ENCODE data around the gene APBB2. TPM values are rescaled to one million over a fixed set of nuclear protein-coding genes. Genes with fewer than 3 reads are reported as not detected.

Gene APBB2
- total RNA-seq, 4 donors from 2014 or later, result 42.4 to 95.8 (median 51.3) TPM

DNA sequence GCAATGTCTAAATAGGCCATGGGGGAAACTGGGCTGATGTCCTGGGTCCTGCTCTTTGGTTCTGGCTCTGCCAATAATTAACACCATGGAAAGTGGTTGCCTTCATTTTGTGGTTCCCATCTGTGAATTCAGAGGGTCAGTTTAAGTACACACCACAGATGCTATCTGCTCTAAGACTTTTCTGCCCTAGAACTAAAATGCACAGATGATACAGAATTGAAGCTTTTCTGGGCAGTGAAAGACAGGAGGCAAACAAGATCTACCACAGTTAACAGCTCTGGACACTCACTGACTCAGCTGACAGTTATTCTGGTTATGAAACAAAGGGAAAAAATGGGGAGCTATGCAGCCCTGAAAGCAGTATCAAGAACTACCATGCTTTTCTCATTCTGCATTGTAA lies 37.3 kb downstream of the APBB2 start:
- Histone ChIP-seq H3K27ac (no peak overlapping the region), H3K27me3 (no peaks in the 10 kb centered on the region), H3K36me3 (no peaks in the 10 kb centered on the region), H3K4me3 (no peak overlapping the region), H3K9me3 (no peaks in the 10 kb centered on the region), H3K4me1 (peaks cover 40% of the 10 kb centered on the region)
- DNase-seq (ENCODE audit: low spot score in 2 of 2), result no peak
- TF ChIP-seq, protein P1, sequence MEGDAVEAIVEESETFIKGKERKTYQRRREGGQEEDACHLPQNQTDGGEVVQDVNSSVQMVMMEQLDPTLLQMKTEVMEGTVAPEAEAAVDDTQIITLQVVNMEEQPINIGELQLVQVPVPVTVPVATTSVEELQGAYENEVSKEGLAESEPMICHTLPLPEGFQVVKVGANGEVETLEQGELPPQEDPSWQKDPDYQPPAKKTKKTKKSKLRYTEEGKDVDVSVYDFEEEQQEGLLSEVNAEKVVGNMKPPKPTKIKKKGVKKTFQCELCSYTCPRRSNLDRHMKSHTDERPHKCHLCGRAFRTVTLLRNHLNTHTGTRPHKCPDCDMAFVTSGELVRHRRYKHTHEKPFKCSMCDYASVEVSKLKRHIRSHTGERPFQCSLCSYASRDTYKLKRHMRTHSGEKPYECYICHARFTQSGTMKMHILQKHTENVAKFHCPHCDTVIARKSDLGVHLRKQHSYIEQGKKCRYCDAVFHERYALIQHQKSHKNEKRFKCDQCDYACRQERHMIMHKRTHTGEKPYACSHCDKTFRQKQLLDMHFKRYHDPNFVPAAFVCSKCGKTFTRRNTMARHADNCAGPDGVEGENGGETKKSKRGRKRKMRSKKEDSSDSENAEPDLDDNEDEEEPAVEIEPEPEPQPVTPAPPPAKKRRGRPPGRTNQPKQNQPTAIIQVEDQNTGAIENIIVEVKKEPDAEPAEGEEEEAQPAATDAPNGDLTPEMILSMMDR (IDR thresholded peaks at IDR 0.05), result no peak
- TF ChIP-seq POLR2A (IDR thresholded peaks at IDR 0.05) (no peak), EP300 (IDR thresholded peaks at IDR 0.05) (no peak), POLR2AphosphoS5 (IDR thresholded peaks at IDR 0.05) (no peak)

DNA sequence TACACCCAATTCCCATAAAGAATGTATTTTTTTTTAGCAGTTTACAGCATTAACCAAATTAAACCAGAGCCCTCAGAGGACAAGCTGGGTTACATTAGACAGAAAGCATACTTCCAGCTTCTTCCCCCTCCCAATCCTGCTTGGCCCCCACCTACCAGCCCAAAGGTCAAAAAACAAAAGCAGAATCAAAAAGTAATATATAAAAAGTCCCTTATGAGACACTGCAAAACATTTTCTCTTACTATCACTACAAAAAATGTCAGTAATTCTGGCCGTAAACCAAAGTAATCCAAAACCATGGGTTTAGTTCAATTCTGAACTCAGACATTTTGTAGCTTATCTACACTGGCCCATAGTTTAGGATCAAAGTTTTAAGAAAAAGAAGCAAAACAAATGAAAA lies 38.0 kb downstream of the APBB2 start:
- no peak for DNase-seq (ENCODE audit: low spot score in 2 of 2)
- H3K36me3 ChIP-seq, result no peaks in the 10 kb centered on the region
- no peak overlapping the region for H3K4me3 ChIP-seq
- no peaks in the 10 kb centered on the region for H3K27me3 ChIP-seq
- peaks cover 40% of the 10 kb centered on the region for H3K4me1 ChIP-seq
- no peak overlapping the region for H3K27ac ChIP-seq
- WGBS, result 64% methylated on average over 1 of the region's 1 CpG
- TF ChIP-seq POLR2A (IDR thresholded peaks at IDR 0.05) (no peak), POLR2AphosphoS5 (IDR thresholded peaks at IDR 0.05) (no peak)
- H3K9me3 ChIP-seq, result no peaks in the 10 kb centered on the region

DNA sequence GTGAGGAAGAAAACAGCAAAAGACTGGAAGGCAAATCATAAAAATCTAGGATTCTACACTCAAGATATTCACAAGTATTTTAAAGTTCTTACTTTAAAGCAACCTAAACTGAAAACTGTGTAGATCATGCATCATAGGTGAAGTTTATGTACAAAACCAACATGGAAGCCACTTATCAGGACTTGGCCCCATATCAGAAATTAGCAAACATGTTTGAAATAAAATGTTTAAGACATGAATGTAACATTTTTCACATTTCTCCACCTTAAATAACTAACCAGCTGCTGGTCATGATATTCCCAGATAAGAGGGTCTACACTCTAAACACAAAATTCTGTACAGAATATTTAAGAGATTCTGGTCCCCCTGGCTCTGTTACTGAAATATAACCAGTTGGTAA lies 38.5 kb downstream of the APBB2 start:
- DNase-seq (ENCODE audit: low spot score in 2 of 2), result no peak
- no peaks in the 10 kb centered on the region for H3K36me3 ChIP-seq
- H3K9me3 ChIP-seq, result no peaks in the 10 kb centered on the region
- TF ChIP-seq EP300 (IDR thresholded peaks at IDR 0.05) (no peak), POLR2A (IDR thresholded peaks at IDR 0.05) (no peak), POLR2AphosphoS5 (IDR thresholded peaks at IDR 0.05) (no peak)
- TF ChIP-seq, protein P1 (IDR thresholded peaks at IDR 0.05), result no peak
- no peak overlapping the region for H3K4me3 ChIP-seq
- peaks cover 40% of the 10 kb centered on the region for H3K4me1 ChIP-seq
- H3K27ac ChIP-seq, result no peak overlapping the region
- H3K27me3 ChIP-seq, result no peaks in the 10 kb centered on the region

DNA sequence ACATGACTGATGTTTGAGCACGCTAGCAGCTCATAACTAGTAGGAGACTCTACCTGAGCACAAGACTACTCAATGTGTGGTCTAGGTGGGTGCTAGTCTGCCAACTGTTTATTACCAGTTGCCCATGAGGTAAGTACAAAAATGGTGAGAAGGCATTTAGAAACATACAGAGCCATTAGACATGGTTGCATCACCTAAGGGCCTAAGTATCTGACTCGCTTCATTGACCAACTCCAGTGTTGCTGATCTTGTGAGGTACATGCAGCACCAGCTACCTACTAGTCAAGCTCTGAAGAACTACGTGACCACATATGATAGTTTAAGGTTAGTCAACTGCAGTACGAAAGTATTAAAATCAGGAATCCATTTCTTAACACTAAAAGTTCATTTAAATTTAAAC lies 39.9 kb downstream of the APBB2 start:
- DNase-seq (ENCODE audit: low spot score in 2 of 2), result no peak
- TF ChIP-seq POLR2AphosphoS5 (IDR thresholded peaks at IDR 0.05) (no peak), EP300 (IDR thresholded peaks at IDR 0.05) (no peak), POLR2A (IDR thresholded peaks at IDR 0.05) (no peak)
- TF ChIP-seq, protein P1 (IDR thresholded peaks at IDR 0.05), result no peak
- no peaks in the 10 kb centered on the region for H3K27me3 ChIP-seq
- H3K27ac ChIP-seq, result no peak overlapping the region
- H3K9me3 ChIP-seq, result no peaks in the 10 kb centered on the region
- H3K36me3 ChIP-seq, result no peaks in the 10 kb centered on the region
- WGBS, result 98% methylated on average over 4 of the region's 4 CpGs
- H3K4me1 ChIP-seq, result peaks cover 37% of the 10 kb centered on the region
- no peak overlapping the region for H3K4me3 ChIP-seq

DNA sequence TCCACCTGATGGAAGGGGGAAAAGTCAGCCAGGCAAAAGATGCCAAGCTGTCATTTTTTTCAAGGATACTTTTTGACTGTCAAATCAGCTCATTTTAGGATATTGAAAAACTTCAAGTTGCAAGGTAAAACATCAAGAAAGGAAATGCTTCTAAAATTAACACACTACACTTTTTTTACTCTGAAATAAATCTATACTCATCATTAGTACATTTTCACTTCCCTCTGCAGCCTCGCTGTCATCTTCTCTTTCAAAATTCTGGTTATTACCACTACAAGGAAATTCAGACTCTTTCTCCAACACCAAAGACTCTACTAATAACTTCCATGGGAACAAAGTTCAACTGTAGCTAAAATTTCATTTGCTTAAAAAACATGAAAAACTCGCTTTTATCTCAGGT lies 41.6 kb downstream of the APBB2 start:
- TF ChIP-seq EP300 (IDR thresholded peaks at IDR 0.05), result no peak
- no peak for TF ChIP-seq POLR2A (IDR thresholded peaks at IDR 0.05)
- no peak for TF ChIP-seq POLR2AphosphoS5 (IDR thresholded peaks at IDR 0.05)
- TF ChIP-seq, protein P1 (IDR thresholded peaks at IDR 0.05), result no peak
- no peak for DNase-seq (ENCODE audit: low spot score in 2 of 2)
- Histone ChIP-seq H3K9me3 (no peaks in the 10 kb centered on the region), H3K4me3 (no peak overlapping the region), H3K27ac (no peak overlapping the region), H3K36me3 (no peaks in the 10 kb centered on the region), H3K27me3 (no peaks in the 10 kb centered on the region), H3K4me1 (peaks cover 22% of the 10 kb centered on the region)
- WGBS, result 82% methylated on average over 2 of the region's 2 CpGs

DNA sequence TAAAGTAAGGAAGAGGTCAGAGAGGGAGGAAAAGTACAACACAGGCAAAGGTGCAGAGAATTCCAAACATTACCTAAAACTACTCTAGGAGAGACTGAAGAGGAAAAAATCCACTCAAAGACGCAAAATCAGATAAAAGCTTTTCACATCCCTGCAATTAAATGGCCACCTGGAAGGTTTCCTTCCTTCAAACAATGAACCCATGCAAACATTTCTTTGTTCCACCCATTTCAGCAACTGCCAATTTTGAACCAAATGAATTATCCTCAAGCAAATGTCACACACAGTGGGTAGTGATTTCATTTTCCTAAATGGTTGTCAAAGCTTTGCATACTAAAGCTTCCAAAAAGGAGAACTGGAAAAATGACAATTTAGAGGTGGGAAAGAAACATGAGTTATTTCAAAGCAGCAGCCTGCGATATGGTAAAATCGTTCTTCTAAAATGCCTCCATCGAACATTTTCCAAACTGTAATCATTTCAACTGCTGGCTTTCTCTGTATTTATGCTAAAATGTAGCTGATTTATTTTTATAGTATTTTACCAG lies 45.0 kb downstream of the APBB2 start:
- H3K9me3 ChIP-seq, result no peaks in the 10 kb centered on the region
- no peak overlapping the region for H3K27ac ChIP-seq
- 67% methylated on average over 4 of the region's 4 CpGs for WGBS
- H3K4me3 ChIP-seq, result no peak overlapping the region
- peaks cover 3% of the 10 kb centered on the region for H3K4me1 ChIP-seq
- TF ChIP-seq POLR2A (IDR thresholded peaks at IDR 0.05), result no peak
- TF ChIP-seq, protein P1 (IDR thresholded peaks at IDR 0.05), result no peak
- no peak for TF ChIP-seq EP300 (IDR thresholded peaks at IDR 0.05)
- no peak for TF ChIP-seq POLR2AphosphoS5 (IDR thresholded peaks at IDR 0.05)
- H3K36me3 ChIP-seq, result no peaks in the 10 kb centered on the region
- DNase-seq (ENCODE audit: low spot score in 2 of 2), result no peak
- H3K27me3 ChIP-seq, result no peaks in the 10 kb centered on the region
